Neural crest cell (in vitro differentiated cells): ENCODE data around the gene CAMK1G. TPM values are rescaled to one million over a fixed set of nuclear protein-coding genes. Genes with fewer than 3 reads are reported as not detected.
A peak's percentile ranks its signal among the peaks of the same experiment; 100 is the strongest.

Experiments used
- DNase-seq: peaks from one replicate; pipeline ENCODE4 v3.0.0; 2021; ENCODE audit warnings: low read depth, mixed read lengths, low spot score
- H3K27ac Mint-ChIP-seq: one replicate; pipeline ENCODE4 v1.8.0; 2021; ENCODE audit warnings: mild to moderate bottlenecking, mixed read lengths; ENCODE audit not compliant: unreplicated experiment
- H3K27me3 Mint-ChIP-seq: 2 replicates; pipeline ENCODE4 v1.8.0; 2021; ENCODE audit warnings: low read depth, mild to moderate bottlenecking, mixed read lengths
- H3K36me3 Mint-ChIP-seq: 2 replicates; pipeline ENCODE4 v1.8.0; 2021; ENCODE audit warnings: low read depth, mild to moderate bottlenecking, mixed read lengths
- H3K4me1 Mint-ChIP-seq: 2 replicates; pipeline ENCODE4 v1.8.0; 2021; ENCODE audit warnings: mixed read lengths
- H3K4me3 Mint-ChIP-seq: one replicate; pipeline ENCODE4 v1.8.0; 2021; ENCODE audit warnings: mild to moderate bottlenecking, mixed read lengths
- H3K9me3 Mint-ChIP-seq: 2 replicates; pipeline ENCODE4 v1.8.0; 2021; ENCODE audit warnings: mixed read lengths
- CTCF ChIP-seq: fragments of 200-600 bp; sonication (generic); conservative IDR thresholded peaks from 2 replicates; pipeline ENCODE4 v1.5.0; 2021; ENCODE audit warnings: antibody characterized with exemption, mild to moderate bottlenecking
- total RNA-seq: library from RNA; stranded (reverse); gene quantifications from 2 replicates; pipeline ENCODE4 v1.2.1, GENCODE V29; 2021

CAMK1G gene
- total RNA-seq, 1 donor from 2014 or later: 1.8 TPM

- H3K9me3 Mint-ChIP-seq: no peaks in the 10 kb centered on the region
- peaks cover 8% of the 10 kb centered on the region for H3K4me1 Mint-ChIP-seq
- peaks cover 4% of the 10 kb centered on the region for H3K27me3 Mint-ChIP-seq
- no peak overlapping the region for H3K27ac Mint-ChIP-seq
- H3K4me3 Mint-ChIP-seq: no peak overlapping the region
- no peak for TF ChIP-seq CTCF
- no peaks in the 10 kb centered on the region for H3K36me3 Mint-ChIP-seq
- no peak for DNase-seq
Measured at GRCh38 chr1:209586221-209586740, 2.8 kb downstream of the CAMK1G start.

- Mint-ChIP-seq H3K27ac (no peak overlapping the region), H3K36me3 (no peaks in the 10 kb centered on the region), H3K4me1 (peaks cover 8% of the 10 kb centered on the region), H3K27me3 (peaks cover 4% of the 10 kb centered on the region), H3K9me3 (no peaks in the 10 kb centered on the region), H3K4me3 (no peak overlapping the region)
- no peak for DNase-seq
- TF ChIP-seq CTCF: no peak
Measured at GRCh38 chr1:209587789-209588188, 4.3 kb downstream of the CAMK1G start.

- H3K4me3 Mint-ChIP-seq: no peak overlapping the region
- no peaks in the 10 kb centered on the region for H3K9me3 Mint-ChIP-seq
- H3K27ac Mint-ChIP-seq: no peak overlapping the region
- H3K27me3 Mint-ChIP-seq: peaks cover 12% of the 10 kb centered on the region
- TF ChIP-seq CTCF: no peak
- H3K4me1 Mint-ChIP-seq: peaks cover 8% of the 10 kb centered on the region
- DNase-seq: no peak
- H3K36me3 Mint-ChIP-seq: no peaks in the 10 kb centered on the region
Measured at GRCh38 chr1:209589440-209589839, 5.9 kb downstream of the CAMK1G start.

- H3K9me3 Mint-ChIP-seq: no peaks in the 10 kb centered on the region
- H3K27ac Mint-ChIP-seq: no peak overlapping the region
- TF ChIP-seq CTCF: no peak
- DNase-seq: no peak
- peaks cover 13% of the 10 kb centered on the region for H3K27me3 Mint-ChIP-seq
- no peak overlapping the region for H3K4me3 Mint-ChIP-seq
- no peaks in the 10 kb centered on the region for H3K36me3 Mint-ChIP-seq
- H3K4me1 Mint-ChIP-seq: peaks cover 8% of the 10 kb centered on the region
Measured at GRCh38 chr1:209589863-209590262, 6.3 kb downstream of the CAMK1G start.

- Mint-ChIP-seq H3K27me3 (peaks cover 16% of the 10 kb centered on the region), H3K27ac (no peak overlapping the region), H3K4me3 (no peak overlapping the region), H3K9me3 (no peaks in the 10 kb centered on the region), H3K36me3 (no peaks in the 10 kb centered on the region), H3K4me1 (peaks cover 8% of the 10 kb centered on the region)
- peak; percentile 32 for TF ChIP-seq CTCF
- no peak for DNase-seq
Measured at GRCh38 chr1:209590405-209590804, 6.9 kb downstream of the CAMK1G start.
